ENCODE results near the gene LDLRAD3. TPM values are rescaled to one million over a fixed set of nuclear protein-coding genes. Genes with fewer than 3 reads are reported as not detected.
A peak's percentile ranks its signal among the peaks of the same experiment; 100 is the strongest.

LDLRAD3 gene
- total RNA-seq, 4 donors from 2014 or later, result 19.4 to 49.5 (median 31.0) TPM

DNA sequence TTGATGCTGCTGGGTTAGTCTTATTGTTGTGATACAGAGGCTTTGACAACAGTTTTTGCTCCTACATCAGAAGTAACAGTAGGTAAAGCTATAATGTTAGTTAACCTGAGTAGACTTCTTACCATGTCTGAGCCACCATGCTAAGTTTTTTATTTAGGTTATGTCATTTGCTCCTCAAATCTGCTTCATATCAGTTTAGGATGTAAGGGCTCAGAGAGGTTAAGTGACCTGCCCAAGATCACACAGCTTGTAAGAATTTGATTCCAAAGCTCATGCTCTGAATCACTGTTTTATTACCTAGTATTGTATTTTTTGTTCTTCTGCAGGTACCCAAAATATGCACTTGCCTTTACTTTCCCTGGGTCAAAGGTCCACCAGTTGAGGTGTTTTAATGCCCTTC, 183.7 kb downstream of the LDLRAD3 start:
- H3K9me3 ChIP-seq, result no peaks in the 10 kb centered on the region
- no peak overlapping the region for H3K27ac ChIP-seq
- no peaks in the 10 kb centered on the region for H3K36me3 ChIP-seq
- H3K4me3 ChIP-seq, result no peak overlapping the region
- no peaks in the 10 kb centered on the region for H3K27me3 ChIP-seq
- no peak for TF ChIP-seq EP300 (IDR thresholded peaks at IDR 0.05)
- TF ChIP-seq POLR2A (IDR thresholded peaks at IDR 0.05), result no peak
- TF ChIP-seq, protein P1, sequence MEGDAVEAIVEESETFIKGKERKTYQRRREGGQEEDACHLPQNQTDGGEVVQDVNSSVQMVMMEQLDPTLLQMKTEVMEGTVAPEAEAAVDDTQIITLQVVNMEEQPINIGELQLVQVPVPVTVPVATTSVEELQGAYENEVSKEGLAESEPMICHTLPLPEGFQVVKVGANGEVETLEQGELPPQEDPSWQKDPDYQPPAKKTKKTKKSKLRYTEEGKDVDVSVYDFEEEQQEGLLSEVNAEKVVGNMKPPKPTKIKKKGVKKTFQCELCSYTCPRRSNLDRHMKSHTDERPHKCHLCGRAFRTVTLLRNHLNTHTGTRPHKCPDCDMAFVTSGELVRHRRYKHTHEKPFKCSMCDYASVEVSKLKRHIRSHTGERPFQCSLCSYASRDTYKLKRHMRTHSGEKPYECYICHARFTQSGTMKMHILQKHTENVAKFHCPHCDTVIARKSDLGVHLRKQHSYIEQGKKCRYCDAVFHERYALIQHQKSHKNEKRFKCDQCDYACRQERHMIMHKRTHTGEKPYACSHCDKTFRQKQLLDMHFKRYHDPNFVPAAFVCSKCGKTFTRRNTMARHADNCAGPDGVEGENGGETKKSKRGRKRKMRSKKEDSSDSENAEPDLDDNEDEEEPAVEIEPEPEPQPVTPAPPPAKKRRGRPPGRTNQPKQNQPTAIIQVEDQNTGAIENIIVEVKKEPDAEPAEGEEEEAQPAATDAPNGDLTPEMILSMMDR (IDR thresholded peaks at IDR 0.05), result no peak
- peaks cover 0 to 31% (median 3%) of the 10 kb centered on the region in 4 donors for H3K4me1 ChIP-seq
- no peak for DNase-seq (ENCODE audit: low spot score in 2 of 2)

DNA sequence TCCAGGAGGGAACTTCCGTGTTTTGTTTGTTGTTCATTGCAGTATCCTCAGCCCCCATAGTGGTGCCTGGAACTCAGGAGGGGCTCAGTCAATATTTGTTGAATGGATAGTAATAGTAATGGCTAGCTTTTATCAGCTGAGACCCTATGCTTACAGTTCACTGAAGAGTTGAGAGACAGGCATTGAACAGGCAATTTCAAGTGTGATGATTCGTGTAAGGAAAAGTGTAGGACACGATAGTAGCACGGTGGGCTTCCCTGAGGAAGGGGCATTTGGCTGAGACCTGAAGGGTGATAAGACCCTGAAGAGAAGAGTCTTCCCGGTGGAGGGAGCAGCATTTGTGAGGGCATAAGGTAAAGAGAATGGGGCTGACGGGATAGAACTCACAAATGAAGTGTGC, 186.1 kb downstream of the LDLRAD3 start:
- H3K36me3 ChIP-seq, result no peaks in the 10 kb centered on the region
- WGBS, 2 donors, result 90 to 93% methylated on average over 6 of the region's 6 CpGs
- peaks cover 0 to 21% (median 0%) of the 10 kb centered on the region in 4 donors for H3K4me1 ChIP-seq
- TF ChIP-seq, protein P1 (IDR thresholded peaks at IDR 0.05), result no peak
- TF ChIP-seq EP300 (IDR thresholded peaks at IDR 0.05) (no peak), POLR2A (IDR thresholded peaks at IDR 0.05) (no peak)
- no peaks in the 10 kb centered on the region for H3K27me3 ChIP-seq
- DNase-seq (ENCODE audit: low spot score in 2 of 2), result no peak
- H3K4me3 ChIP-seq, result no peak overlapping the region
- H3K27ac ChIP-seq, result no peak overlapping the region
- no peaks in the 10 kb centered on the region for H3K9me3 ChIP-seq

DNA sequence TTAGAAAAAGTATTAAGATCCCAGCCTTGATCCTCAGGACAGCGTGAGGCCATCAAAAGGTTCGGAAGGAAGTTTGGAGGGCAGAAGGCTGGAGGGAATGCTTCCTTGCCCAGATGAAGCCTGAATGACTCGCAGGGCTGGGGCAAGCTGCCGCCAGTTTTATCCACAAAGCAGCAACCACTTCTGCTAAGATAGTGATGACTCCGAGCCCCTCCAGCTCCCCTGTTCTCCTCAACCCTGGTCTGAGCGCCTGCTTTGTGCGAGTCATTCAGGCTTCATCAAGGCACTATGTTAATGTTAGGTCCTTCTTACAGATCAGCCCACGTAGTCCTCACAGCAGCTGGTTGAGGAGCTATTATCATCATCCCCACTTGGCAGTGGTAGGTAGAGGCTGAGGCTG, 186.5 kb downstream of the LDLRAD3 start:
- no peaks in the 10 kb centered on the region for H3K27me3 ChIP-seq
- no peaks in the 10 kb centered on the region for H3K36me3 ChIP-seq
- WGBS, 2 donors, result 96% methylated on average over 8 of the region's 8 CpGs
- H3K27ac ChIP-seq, result peak overlapping the region in 1 of 4 donors; percentile 43
- DNase-seq (ENCODE audit: low spot score in 2 of 2), result no peak
- H3K9me3 ChIP-seq, result no peaks in the 10 kb centered on the region
- TF ChIP-seq EP300 (IDR thresholded peaks at IDR 0.05) (no peak), POLR2A (IDR thresholded peaks at IDR 0.05) (no peak)
- TF ChIP-seq, protein P1 (IDR thresholded peaks at IDR 0.05), result no peak
- peaks cover 0 to 25% (median 0%) of the 10 kb centered on the region in 4 donors for H3K4me1 ChIP-seq
- no peak overlapping the region for H3K4me3 ChIP-seq

DNA sequence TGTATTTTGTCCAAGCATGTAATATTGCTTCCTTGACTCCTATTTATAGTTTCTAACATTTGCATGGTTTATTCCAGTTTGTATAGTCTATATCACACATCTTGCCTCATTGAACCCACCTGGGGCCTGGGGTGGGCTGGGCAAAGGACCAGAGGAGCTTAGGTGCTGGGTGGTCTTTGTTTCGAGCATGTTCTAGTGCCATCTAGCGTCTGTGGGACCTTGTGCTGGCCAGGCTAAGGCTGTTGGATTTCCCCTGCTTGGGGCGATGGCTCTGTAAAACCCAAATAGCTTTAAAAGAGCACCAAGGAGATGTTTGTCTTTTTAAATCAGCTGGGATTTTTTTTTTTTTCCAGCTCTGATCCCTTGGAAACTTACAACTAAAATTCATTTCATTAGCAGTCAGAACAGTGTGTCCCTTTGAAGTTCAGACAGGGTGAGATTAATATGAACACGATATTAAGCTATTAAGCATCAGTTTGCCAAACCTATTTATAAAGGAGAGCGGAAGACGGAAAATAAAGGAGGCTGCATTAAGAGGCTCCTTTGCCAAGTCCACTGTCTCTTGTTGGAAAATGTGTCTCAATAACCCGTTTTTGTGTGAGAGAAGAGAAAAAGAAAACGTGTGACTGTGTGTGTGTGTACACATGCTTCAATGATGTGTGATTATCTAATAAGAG, 188.0 kb downstream of the LDLRAD3 start:
- Histone ChIP-seq H3K36me3 (peaks cover 0 to 8% (median 0%) of the 10 kb centered on the region in 3 donors), H3K9me3 (no peaks in the 10 kb centered on the region), H3K4me3 (no peak overlapping the region), H3K27me3 (no peaks in the 10 kb centered on the region), H3K4me1 (peaks cover 0 to 19% (median 0%) of the 10 kb centered on the region in 4 donors), H3K27ac (peak overlapping the region in 2 of 4 donors; percentile 8 to 43)
- DNase-seq (ENCODE audit: low spot score in 2 of 2), result peak; percentile 34 to 72
- 35 to 40% methylated on average over 8 of the region's 8 CpGs for WGBS, 2 donors
- no peak for TF ChIP-seq POLR2A (IDR thresholded peaks at IDR 0.05)
- TF ChIP-seq, protein P1 (IDR thresholded peaks at IDR 0.05), result peak; percentile 41 to 72 (median 60)
- TF ChIP-seq EP300 (IDR thresholded peaks at IDR 0.05), result peak in 1 of 2 donors; percentile 33

DNA sequence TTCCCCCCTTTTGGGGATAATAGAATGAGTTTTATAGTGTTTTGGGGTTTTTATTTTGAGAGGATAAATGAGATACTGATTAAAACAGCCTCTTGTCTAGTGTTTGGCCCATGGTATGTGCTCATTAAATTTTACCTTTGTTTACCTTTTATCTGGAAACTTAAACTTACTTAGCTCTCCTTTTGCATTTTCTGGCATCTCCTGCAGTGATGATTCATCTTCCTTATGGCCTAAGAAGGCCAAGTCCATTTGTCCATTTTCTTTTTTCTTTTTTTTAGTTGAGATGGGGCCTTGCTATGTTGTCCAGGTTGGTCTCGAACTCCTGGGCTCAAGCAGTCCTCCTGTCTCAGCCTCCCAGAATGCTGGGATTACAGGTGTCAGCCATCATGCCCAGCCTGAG, 189.1 kb downstream of the LDLRAD3 start:
- Histone ChIP-seq H3K27ac (no peak overlapping the region), H3K9me3 (no peaks in the 10 kb centered on the region), H3K27me3 (no peaks in the 10 kb centered on the region), H3K4me1 (peaks cover 0 to 18% (median 0%) of the 10 kb centered on the region in 4 donors), H3K36me3 (peaks cover 0 to 9% (median 0%) of the 10 kb centered on the region in 3 donors), H3K4me3 (no peak overlapping the region)
- no peak for DNase-seq (ENCODE audit: low spot score in 2 of 2)
- 87 to 88% methylated on average over 1 of the region's 1 CpG for WGBS, 2 donors
- TF ChIP-seq POLR2A (IDR thresholded peaks at IDR 0.05) (no peak), EP300 (IDR thresholded peaks at IDR 0.05) (no peak)
- TF ChIP-seq, protein P1 (IDR thresholded peaks at IDR 0.05), result no peak
